GM12878 (cell line): Measurements from ENCODE around the gene DBN1. TPM values are rescaled to one million over a fixed set of nuclear protein-coding genes. Genes with fewer than 3 reads are reported as not detected.

Experiments
- ATAC-seq: fragments of 200-7000 bp; cut with Tn5 transposase; 3 replicates; pipeline ENCODE4 v1.9.1; 2020; ENCODE audit warnings: mild to moderate bottlenecking, moderate library complexity
- BruUV-seq: library from RNA; stranded (reverse); fragments of 400-500 nt; replicated peaks from 2 replicates; lab custom pipeline; 2021; lab: Mats Ljungman, UMichigan
- CTCF ChIA-PET: fragments of 300-600 bp; sonication (Branson Sonifier 250); formaldehyde crosslinking; extraction: SDS; loops from one replicate; lab custom pipeline; 2021; ENCODE audit warnings: inconsistent platforms; lab: Yijun Ruan, JAX
- POLR2A ChIA-PET: fragments of 350-600 bp; formaldehyde crosslinking; extraction: SDS; loops from one replicate; lab custom pipeline; 2021; ENCODE audit warnings: inconsistent platforms; lab: Charles Lee
- RAD21 ChIA-PET: fragments of 300-600 bp; sonication (Branson Sonifier 250); formaldehyde crosslinking; loops from one replicate; lab custom pipeline; 2023; ENCODE audit warnings: antibody characterized with exemption; ENCODE audit not compliant: unreplicated experiment; lab: Charles Lee
- SMC1A ChIA-PET: fragments of 300-600 bp; sonication (Branson Sonifier 250); formaldehyde crosslinking; loops from one replicate; lab custom pipeline; 2023; ENCODE audit not compliant: unreplicated experiment, uncharacterized antibody; lab: Charles Lee
- DNase-seq: peaks from one replicate; pipeline ENCODE4 v3.0.0-alpha.2; 2011; ENCODE audit warnings: low read depth, low spot score
- FAIRE-seq: peaks from 3 replicates; lab custom pipeline; 2011; peaks lifted over from hg19 to GRCh38; lab: Jason Lieb, UNC
- H2AFZ ChIP-seq: 2 replicates; pipeline ENCODE4 v1.6.0; 2011; ENCODE audit warnings: low read depth, low read length, control low read depth; ENCODE audit not compliant: control insufficient read depth
- H3K27ac ChIP-seq: 2 replicates; pipeline ENCODE4 v1.5.1; 2011; ENCODE audit warnings: control low read depth; ENCODE audit not compliant: control insufficient read depth, insufficient read depth
- H3K27me3 ChIP-seq, 2 experiments: replicated peaks in 1 of 2; 2 replicates each; pipeline versions ENCODE4 v1.6.0 to v1.6.1; 2011; ENCODE audit warnings: low read length in 1 of 2; ENCODE audit not compliant: control insufficient read depth in 2 of 2, insufficient read depth in 2 of 2
- H3K36me3 ChIP-seq, 2 experiments: 2 replicates each; pipeline ENCODE4 v1.5.1; 2011; ENCODE audit warnings: low read length in 1 of 2; ENCODE audit not compliant: control insufficient read depth in 2 of 2, insufficient read depth in 2 of 2
- H3K4me1 ChIP-seq: 2 replicates; pipeline ENCODE4 v1.6.1; 2011; ENCODE audit warnings: mild to moderate bottlenecking, low read length, moderate library complexity, mixed read lengths; ENCODE audit not compliant: control insufficient read depth, insufficient read depth
- H3K4me2 ChIP-seq: 2 replicates; pipeline ENCODE4 v1.6.0; 2011; ENCODE audit warnings: control low read depth; ENCODE audit not compliant: control insufficient read depth, insufficient read depth
- H3K4me3 ChIP-seq: fragments of 200-600 bp; sonication (generic); 2 replicates; pipeline ENCODE4 v1.5.1; 2016
- H3K79me2 ChIP-seq: 2 replicates; pipeline ENCODE4 v1.6.0; 2011; ENCODE audit warnings: low read length; ENCODE audit not compliant: control insufficient read depth, insufficient read depth
- H3K9ac ChIP-seq: 2 replicates; pipeline ENCODE4 v1.8.0; 2011; ENCODE audit warnings: low read length, control low read depth, mixed read lengths; ENCODE audit not compliant: control insufficient read depth, insufficient read depth
- H3K9me3 ChIP-seq: replicated peaks from 3 replicates; pipeline ENCODE4 v1.5.1; 2011; ENCODE audit warnings: mild to moderate bottlenecking, low read length; ENCODE audit not compliant: control insufficient read depth, insufficient read depth
- H4K20me1 ChIP-seq: 2 replicates; pipeline ENCODE4 v1.6.0; 2011; ENCODE audit not compliant: control insufficient read depth, insufficient read depth
- EGR1 ChIP-seq, 2 experiments: IDR thresholded peaks; 1 replicate in 1 of 2; 2 replicates in 1 of 2; pipeline ENCODE4 v1.6.1; 2011 to 2012; ENCODE audit warnings: low read depth in 2 of 2, low read length in 2 of 2, borderline replicate concordance in 1 of 2, mild to moderate bottlenecking in 1 of 2, moderate library complexity in 1 of 2
- HDAC2 ChIP-seq: fragments of 200-600 bp; sonication (generic); IDR thresholded peaks from 2 replicates; pipeline ENCODE4 v1.6.1; 2017
- JUNB ChIP-seq: IDR thresholded peaks from 2 replicates; pipeline ENCODE4 v1.6.1; 2016; ENCODE audit warnings: antibody characterized with exemption, mild to moderate bottlenecking
- MEF2B ChIP-seq: fragments of 450-650 bp; IDR thresholded peaks from 2 replicates; pipeline ENCODE4 v1.6.1; 2018; ENCODE audit warnings: mild to moderate bottlenecking, moderate library complexity; ENCODE audit not compliant: partially characterized antibody, poor library complexity, severe bottlenecking
- RB1 ChIP-seq: fragments of 450-650 bp; formaldehyde crosslinking; IDR thresholded peaks from 2 replicates; pipeline ENCODE4 v1.6.1; 2017; ENCODE audit warnings: mild to moderate bottlenecking, borderline replicate concordance
- STAT1 ChIP-seq: fragments of 450-650 bp; conservative IDR thresholded peaks from 2 replicates; pipeline ENCODE4 v1.6.1; 2014; ENCODE audit warnings: antibody characterized with exemption, mild to moderate bottlenecking
- STAT3 ChIP-seq: IDR thresholded peaks from 2 replicates; pipeline ENCODE4 v1.6.1; 2011; ENCODE audit warnings: low read depth, low read length, improper control_type of control experiment
- TAF1 ChIP-seq: IDR thresholded peaks from 2 replicates; pipeline ENCODE4 v1.6.1; 2011; ENCODE audit warnings: mild to moderate bottlenecking, low read depth, low read length, borderline replicate concordance
- ZNF24 ChIP-seq: fragments of 450-650 bp; IDR thresholded peaks from 2 replicates; pipeline ENCODE4 v1.6.1; 2017; ENCODE audit warnings: antibody characterized with exemption, mild to moderate bottlenecking
- WGBS: methylation state at CpG from one replicate; pipeline ENCODE4 v1.1.6; 2016; ENCODE audit warnings: low lambda C conversion rate; ENCODE audit not compliant: insufficient replicate concordance, insufficient coverage; ENCODE audit errors: missing lambda C conversion rate; 5-methylcytosine and 5-hydroxymethylcytosine counted together
- in situ Hi-C: fragments of 300-500 bp; cut with MboI; formaldehyde crosslinking; loops from 9 replicates; pipeline ENCODE4 v1.14.3; 2018; ENCODE audit warnings: mixed read lengths
- intact Hi-C: fragments of 100-400 bp; cut with micrococcal nuclease; formaldehyde crosslinking; loops from one replicate; pipeline ENCODE4 v1.14.2; 2022; ENCODE audit not compliant: unreplicated experiment
- polyA plus RNA-seq, 11 experiments: library from polyadenylated mRNA; depleted of rRNA in 4 of 11; unstranded in 6 of 11; stranded (reverse) in 5 of 11; fragments of >200 nt; fragmentation: Nextera tagmentation in 4 of 11; fragmentation: Illumina TruSeq in 1 of 11; extraction: Ambion mirVana in 4 of 11; extraction: Trizol in 1 of 11; gene quantifications; 1 replicate in 1 of 11; 2 replicates in 10 of 11; pipeline versions ENCODE4 v1.2.1 to v1.2.3, GENCODE V29; 2011 to 2016; ENCODE audit warnings: inconsistent platforms in 2 of 11, missing spikeins in 2 of 11, low read depth in 1 of 11
- total RNA-seq, 4 experiments: library from RNA; depleted of rRNA in 3 of 4; stranded (reverse); fragments of >200 nt in 3 of 4; fragmentation: Illumina TruSeq in 1 of 4; extraction: Trizol in 1 of 4; gene quantifications; 2 replicates each; pipeline versions ENCODE4 v1.2.1 to v1.2.3, GENCODE V29; 2013 to 2021
- TF ChIP-seq, protein P1 (sequence below): fragments of 450-650 bp; IDR thresholded peaks from 2 replicates; pipeline ENCODE4 v1.6.1; 2016; ENCODE audit warnings: mild to moderate bottlenecking, moderate library complexity, borderline replicate concordance
- TF ChIP-seq, protein P2 (sequence below): fragments of 450-650 bp; IDR thresholded peaks from 2 replicates; pipeline ENCODE4 v1.6.1; 2017; ENCODE audit warnings: mild to moderate bottlenecking
- TF ChIP-seq, protein P3 (sequence below): IDR thresholded peaks from 2 replicates; pipeline ENCODE4 v1.6.1; 2011; ENCODE audit warnings: borderline replicate concordance, low read depth, mild to moderate bottlenecking, moderate library complexity, low read length; ENCODE audit not compliant: insufficient read depth, poor library complexity, severe bottlenecking
- TF ChIP-seq, protein P4 (sequence below): IDR thresholded peaks from 2 replicates; pipeline ENCODE4 v1.6.1; 2011; ENCODE audit warnings: borderline replicate concordance, low read depth, mild to moderate bottlenecking, moderate library complexity, mixed read lengths, low read length; ENCODE audit not compliant: insufficient read depth; ENCODE audit errors: extremely low read length
- TF ChIP-seq, protein P5 (sequence below): fragments of 450-650 bp; IDR thresholded peaks from 2 replicates; pipeline ENCODE4 v1.6.1; 2014; ENCODE audit warnings: mild to moderate bottlenecking

DBN1 gene
- total and polyA plus RNA-seq, 10 of the 15 experiments (the other 5 are each of a cell fraction or from before 2014, with no cell fraction given) = 0.18 to 81.0 (median 27.9) TPM

DNA sequence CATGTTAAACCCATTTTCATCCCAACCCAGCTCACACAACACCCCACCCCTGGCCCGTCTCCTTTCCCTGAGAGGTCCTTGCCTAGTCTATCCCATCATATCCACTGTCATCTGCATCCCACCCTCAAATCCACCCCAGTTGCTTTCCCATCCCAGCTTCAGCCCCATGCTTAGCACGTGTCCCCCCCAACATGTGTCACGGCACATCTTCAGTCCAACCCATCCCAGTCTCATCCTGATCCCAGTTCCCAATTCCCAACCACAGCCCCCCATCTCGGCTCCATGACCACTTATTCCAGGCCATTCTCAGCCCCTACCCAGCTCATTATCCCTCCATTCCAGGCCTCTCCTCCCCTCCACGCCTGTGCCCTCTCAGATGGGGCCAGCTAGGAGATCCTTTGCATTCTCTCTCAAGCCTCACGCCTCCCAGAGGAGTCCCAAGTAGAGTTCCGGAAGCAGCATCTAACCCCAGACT is 605 bp upstream of the DBN1 start:
- ChIA-PET CTCF (interaction anchor here (1.0 to 2.1 kb wide), 3 partner anchors 18 to 71 kb away, joined by 3 to 8 read pairs (median 3); no protein-coding TSS in a partner anchor), RAD21 (interaction anchor here (1.9 kb wide), 1 partner anchor 27 kb away, joined by 4 read pairs; no protein-coding TSS in a partner anchor), SMC1A (no interaction called here), POLR2A (interaction anchor here (1.0 kb wide), 1 partner anchor 19 kb away, joined by 3 read pairs; no protein-coding TSS in a partner anchor)
- Histone ChIP-seq H3K4me1 (peaks cover 15% of the 10 kb centered on the region), H2AFZ (no peak overlapping the region), H3K4me2 (no peak overlapping the region), H3K36me3 (no peaks in the 10 kb centered on the region), H3K4me3 (no peak overlapping the region), H3K9me3 (no peaks in the 10 kb centered on the region), H3K9ac (no peak overlapping the region), H4K20me1 (no peaks in the 10 kb centered on the region), H3K27me3 (no peaks in the 10 kb centered on the region), H3K27ac (no peak overlapping the region), H3K79me2 (peaks cover 4% of the 10 kb centered on the region; the same call in 1 of the 2 replicates)
- no TSS peak for BruUV-seq
- no peak for FAIRE-seq
- DNase-seq = no peak
- WGBS = 29% methylated on average over 7 of the region's 7 CpGs
- intact Hi-C loops = no loop called here
- in situ Hi-C loops = no loop called here
- no peak for ATAC-seq
- TF ChIP-seq HDAC2 = no peak
- TF ChIP-seq, protein P1, sequence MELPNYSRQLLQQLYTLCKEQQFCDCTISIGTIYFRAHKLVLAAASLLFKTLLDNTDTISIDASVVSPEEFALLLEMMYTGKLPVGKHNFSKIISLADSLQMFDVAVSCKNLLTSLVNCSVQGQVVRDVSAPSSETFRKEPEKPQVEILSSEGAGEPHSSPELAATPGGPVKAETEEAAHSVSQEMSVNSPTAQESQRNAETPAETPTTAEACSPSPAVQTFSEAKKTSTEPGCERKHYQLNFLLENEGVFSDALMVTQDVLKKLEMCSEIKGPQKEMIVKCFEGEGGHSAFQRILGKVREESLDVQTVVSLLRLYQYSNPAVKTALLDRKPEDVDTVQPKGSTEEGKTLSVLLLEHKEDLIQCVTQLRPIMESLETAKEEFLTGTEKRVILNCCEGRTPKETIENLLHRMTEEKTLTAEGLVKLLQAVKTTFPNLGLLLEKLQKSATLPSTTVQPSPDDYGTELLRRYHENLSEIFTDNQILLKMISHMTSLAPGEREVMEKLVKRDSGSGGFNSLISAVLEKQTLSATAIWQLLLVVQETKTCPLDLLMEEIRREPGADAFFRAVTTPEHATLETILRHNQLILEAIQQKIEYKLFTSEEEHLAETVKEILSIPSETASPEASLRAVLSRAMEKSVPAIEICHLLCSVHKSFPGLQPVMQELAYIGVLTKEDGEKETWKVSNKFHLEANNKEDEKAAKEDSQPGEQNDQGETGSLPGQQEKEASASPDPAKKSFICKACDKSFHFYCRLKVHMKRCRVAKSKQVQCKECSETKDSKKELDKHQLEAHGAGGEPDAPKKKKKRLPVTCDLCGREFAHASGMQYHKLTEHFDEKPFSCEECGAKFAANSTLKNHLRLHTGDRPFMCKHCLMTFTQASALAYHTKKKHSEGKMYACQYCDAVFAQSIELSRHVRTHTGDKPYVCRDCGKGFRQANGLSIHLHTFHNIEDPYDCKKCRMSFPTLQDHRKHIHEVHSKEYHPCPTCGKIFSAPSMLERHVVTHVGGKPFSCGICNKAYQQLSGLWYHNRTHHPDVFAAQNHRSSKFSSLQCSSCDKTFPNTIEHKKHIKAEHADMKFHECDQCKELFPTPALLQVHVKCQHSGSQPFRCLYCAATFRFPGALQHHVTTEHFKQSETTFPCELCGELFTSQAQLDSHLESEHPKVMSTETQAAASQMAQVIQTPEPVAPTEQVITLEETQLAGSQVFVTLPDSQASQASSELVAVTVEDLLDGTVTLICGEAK = no peak
- no peak for TF ChIP-seq TAF1
- TF ChIP-seq, protein P2, sequence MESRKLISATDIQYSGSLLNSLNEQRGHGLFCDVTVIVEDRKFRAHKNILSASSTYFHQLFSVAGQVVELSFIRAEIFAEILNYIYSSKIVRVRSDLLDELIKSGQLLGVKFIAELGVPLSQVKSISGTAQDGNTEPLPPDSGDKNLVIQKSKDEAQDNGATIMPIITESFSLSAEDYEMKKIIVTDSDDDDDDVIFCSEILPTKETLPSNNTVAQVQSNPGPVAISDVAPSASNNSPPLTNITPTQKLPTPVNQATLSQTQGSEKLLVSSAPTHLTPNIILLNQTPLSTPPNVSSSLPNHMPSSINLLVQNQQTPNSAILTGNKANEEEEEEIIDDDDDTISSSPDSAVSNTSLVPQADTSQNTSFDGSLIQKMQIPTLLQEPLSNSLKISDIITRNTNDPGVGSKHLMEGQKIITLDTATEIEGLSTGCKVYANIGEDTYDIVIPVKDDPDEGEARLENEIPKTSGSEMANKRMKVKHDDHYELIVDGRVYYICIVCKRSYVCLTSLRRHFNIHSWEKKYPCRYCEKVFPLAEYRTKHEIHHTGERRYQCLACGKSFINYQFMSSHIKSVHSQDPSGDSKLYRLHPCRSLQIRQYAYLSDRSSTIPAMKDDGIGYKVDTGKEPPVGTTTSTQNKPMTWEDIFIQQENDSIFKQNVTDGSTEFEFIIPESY = no peak
- TF ChIP-seq, protein P3, sequence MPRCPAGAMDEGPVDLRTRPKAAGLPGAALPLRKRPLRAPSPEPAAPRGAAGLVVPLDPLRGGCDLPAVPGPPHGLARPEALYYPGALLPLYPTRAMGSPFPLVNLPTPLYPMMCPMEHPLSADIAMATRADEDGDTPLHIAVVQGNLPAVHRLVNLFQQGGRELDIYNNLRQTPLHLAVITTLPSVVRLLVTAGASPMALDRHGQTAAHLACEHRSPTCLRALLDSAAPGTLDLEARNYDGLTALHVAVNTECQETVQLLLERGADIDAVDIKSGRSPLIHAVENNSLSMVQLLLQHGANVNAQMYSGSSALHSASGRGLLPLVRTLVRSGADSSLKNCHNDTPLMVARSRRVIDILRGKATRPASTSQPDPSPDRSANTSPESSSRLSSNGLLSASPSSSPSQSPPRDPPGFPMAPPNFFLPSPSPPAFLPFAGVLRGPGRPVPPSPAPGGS = no peak
- TF ChIP-seq, protein P4, sequence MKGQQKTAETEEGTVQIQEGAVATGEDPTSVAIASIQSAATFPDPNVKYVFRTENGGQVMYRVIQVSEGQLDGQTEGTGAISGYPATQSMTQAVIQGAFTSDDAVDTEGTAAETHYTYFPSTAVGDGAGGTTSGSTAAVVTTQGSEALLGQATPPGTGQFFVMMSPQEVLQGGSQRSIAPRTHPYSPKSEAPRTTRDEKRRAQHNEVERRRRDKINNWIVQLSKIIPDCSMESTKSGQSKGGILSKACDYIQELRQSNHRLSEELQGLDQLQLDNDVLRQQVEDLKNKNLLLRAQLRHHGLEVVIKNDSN = no peak
- TF ChIP-seq STAT3 = no peak
- TF ChIP-seq RB1 = no peak
- no peak for TF ChIP-seq EGR1 (IDR thresholded peaks at IDR 0.05; ENCODE audit: borderline replicate concordance in 1 of 2, low read depth in 2 of 2, low read length in 2 of 2)
- TF ChIP-seq STAT1 = no peak
- no peak for TF ChIP-seq JUNB
- TF ChIP-seq, protein P5, sequence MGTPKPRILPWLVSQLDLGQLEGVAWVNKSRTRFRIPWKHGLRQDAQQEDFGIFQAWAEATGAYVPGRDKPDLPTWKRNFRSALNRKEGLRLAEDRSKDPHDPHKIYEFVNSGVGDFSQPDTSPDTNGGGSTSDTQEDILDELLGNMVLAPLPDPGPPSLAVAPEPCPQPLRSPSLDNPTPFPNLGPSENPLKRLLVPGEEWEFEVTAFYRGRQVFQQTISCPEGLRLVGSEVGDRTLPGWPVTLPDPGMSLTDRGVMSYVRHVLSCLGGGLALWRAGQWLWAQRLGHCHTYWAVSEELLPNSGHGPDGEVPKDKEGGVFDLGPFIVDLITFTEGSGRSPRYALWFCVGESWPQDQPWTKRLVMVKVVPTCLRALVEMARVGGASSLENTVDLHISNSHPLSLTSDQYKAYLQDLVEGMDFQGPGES = no peak
- no peak for TF ChIP-seq MEF2B
- no peak for TF ChIP-seq ZNF24
